ENCODE measurements around the gene DDAH1.
"Not testable (repeated sequence)": the region's sequence is repeated elsewhere in the genome, so short reads cannot be mapped to it uniquely, and the experiment has no call there.

The DDAH1 gene

DNA sequence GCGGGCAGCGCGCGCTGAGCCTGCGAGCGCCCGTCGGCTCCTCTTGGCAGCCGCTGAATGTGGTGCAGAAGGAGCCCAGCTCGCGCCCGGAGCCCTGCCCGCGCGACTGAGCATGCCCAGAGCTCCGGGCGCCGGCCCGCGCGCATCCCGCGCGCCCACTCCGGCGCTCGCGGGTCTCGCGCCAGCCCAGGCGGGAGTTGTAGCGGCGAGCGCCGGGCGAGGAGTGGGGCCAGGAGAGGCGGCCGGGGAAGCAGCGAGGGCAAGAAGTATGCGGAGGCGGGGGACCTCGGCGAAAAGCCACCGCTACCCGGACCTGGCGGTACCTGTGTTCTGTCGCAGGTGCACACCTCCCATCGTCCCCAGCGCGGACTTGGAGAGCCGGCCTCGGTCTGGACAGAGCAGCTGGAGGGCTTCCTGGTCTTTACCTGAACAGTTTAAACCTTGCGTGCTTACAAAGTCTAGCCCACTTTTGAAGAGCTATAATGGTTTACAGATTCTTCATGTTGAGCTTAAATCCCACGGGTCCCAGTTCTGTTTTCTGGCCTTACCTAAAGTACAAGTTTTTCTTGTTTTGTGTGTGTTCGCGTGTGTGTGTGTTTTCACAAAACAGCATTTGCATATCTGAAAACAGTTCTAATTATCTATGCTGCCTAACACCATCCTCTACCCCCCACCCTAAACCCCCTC is at the start of gene DDAH1:
Gene DDAH1, minus strand, starts transcription at position 61 of the 687 bp plus-strand sequence. CDS start 114 bp downstream, outside the sequence.
- DNase-seq: no peak

- DNase-seq: not testable (repeated sequence)
Observed at GRCh38 chr1:85513998-85514397, 49.0 kb upstream of the DDAH1 start.

DNA sequence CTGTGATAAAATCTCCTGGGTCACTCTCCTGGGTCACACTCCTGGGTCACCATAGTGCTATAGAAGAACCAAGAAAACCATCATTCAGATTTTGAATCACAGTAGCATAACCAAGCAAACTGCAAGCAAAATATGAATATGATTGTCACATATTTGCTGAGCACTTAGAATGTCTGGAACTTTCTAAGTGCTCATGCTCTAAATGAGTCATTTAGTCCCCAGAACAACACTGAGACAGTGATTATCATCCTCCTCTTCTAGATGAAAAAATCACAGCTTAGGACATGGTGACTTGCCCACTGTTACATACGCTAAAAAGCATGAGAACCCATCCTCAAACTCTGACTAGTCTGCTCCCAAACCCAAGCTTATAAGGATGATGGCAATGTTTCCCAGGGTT is 39.5 kb upstream of the DDAH1 start:
- no peak for DNase-seq

GRCh38 chr1:85502625-85503083 is 37.7 kb upstream of the DDAH1 start:
- no peak for DNase-seq

DNA sequence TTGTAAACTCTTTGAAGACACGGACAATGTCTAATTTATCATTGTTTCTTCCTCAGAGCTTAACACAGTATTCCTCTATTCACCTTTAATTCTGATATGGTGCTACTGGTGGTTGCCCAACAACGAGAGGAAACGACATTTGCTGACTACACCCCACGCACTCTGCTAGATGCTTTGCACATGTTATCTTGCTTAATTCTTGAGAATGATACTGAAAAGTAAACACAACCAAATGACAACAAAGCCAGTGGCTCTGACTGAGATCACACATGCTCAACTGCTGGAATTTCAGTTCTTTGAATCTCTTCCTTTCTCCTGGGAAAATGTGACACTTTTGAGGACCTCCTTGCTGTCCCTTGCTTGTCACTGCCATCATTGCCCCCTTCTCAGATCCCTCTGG is 37.2 kb upstream of the DDAH1 start:
- DNase-seq: no peak

DNA sequence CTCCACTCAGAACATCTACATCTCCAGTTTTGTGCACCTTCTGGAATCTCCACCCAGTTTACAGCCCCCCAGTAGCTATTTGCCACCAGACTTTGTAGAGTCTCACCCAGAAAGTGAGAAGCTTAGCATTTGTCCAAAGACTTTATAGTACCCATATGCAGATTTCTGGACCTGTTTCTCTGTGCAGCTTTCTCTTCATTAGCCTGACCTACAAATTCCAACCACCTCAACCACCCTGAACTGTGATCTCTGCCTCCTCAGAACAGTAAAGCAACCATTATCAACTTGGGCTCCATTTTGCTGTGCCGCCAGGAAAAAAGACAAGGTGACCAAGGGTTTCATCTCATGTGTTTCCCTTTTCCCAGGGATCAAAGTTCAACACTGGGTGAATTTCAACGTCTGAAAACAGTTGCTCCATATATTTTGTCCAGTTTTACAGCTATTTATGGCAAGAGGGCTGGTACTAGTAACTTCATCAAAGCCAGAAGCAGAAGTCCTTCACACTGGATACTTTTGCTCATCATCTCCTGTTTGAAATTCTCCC is 36.5 kb upstream of the DDAH1 start:
- DNase-seq: no peak

DNA sequence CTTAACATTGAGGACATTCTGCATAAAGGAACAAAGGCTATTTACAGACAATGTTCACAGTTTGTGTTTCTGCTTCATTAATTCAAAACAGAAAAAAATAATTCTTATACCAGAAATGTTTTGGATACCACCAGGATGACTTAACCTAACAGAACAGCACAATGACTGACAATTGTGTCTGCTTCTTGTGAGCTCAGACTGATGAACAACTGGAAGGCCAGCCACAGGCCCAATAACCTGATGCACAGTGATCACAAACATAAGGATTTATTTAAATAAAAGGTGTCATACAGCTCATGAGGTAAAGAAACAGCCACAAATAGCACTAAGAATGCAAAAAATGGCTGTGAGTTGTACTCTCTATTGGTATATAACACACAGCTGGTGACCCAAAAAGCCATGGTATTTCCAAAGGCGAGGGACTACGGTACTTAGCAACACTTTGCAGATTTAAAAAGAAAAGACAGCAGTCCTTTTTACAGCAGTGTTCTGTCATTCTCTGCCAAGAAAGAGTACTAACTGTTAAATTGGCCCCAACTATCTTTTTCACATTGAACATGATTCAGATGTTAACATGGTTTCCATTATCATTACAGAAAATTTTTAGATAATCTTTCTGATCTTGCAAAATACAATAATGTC is 32.1 kb upstream of the DDAH1 start:
- no peak for DNase-seq

DNA sequence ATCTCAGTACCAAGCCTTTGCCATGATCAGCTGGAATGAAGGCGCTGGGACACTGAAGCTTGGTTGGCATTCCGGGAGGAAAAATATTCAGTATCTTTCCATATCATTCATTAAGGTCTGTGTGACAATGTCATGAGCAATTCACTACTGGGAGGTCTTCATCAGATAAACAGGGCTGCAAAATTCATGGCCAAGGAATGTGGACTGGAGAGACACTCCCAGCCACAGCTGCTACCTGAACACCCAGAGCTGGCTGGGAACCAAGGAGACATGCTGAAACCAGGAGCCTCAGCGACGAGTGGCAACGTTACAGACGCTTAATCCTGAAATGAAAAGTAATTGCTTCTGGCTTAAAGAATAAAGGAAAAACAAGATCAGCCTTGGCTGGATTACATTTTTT is 30.6 kb upstream of the DDAH1 start:
- DNase-seq: no peak

DNA sequence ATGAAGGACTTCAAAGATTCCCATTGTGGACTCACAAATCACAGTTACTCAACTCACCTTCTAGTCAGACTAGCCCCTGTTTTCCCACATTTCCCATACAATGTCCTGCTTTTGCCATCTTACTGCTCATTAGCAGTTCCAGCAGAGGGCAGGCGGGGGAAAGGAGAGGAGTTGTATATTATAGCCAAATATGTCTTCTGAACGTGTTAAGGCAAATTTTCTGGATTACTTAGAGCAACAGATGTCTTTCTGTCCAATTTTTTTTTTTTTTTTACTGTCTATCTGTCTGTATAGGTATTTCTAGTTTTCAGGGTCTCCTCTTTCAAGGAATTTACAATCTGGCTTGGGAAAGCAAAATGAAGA is 29.9 kb upstream of the DDAH1 start:
- DNase-seq: no peak

DNA sequence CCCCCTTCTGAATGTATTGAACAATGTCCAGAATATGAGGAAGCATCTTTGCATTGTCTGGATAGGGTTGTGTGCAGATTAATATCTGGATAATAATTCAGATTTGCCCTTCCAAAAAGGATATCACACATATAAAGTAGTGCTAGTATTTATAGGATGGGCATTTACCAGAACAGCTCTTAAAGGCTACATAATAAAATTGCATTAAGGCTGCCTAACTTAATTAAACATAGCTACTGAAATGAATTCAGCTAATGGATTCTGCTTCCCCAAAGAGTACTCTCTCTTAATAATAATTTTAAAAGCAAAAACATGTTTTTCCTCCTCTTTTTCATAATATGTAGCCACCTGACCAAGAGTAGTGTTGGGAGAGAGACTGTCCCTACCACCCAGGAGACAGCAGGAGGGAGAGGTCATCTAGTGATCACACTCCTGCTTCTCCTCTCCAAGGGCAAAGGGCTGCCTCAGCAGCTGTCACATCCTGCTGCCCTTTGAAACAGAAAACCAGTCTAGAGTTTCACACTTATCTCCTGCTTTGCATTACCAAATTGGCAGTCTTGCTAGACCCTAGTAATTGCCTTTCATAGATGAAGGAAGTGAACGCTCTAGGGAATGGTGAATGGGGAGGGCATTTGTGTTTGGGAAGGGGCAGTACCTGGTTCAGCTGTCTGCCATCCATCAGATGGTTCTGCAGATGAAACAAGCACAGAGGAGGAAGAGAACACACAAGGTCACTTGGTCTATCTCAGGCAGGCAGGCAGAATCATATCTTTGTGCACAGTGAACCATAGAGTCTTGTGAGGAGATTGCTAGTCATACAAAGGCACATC is 29.3 kb upstream of the DDAH1 start:
- no peak for DNase-seq

GRCh38 chr1:85490270-85490985 is 25.5 kb upstream of the DDAH1 start:
- no peak for DNase-seq

DNA sequence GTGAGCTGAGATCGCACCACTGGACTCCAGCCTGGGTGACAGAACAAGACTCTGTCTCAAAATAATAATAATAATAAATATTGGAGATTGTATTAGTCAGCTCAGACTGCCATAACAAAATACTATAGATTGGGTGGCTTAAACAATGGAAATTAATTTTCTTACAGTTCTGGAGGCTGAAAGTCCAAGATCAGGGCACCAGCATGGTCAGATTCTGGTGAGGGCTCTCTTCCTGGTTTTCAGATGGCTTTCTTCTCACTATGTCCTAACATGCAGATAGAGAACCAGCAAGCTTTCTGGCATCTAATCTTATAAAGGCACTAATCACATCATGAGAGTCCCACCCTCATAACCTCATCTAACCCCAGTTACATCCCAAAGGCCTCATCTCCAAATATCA is 23.2 kb upstream of the DDAH1 start:
- DNase-seq: no peak

- DNase-seq: no peak
Observed at GRCh38 chr1:85485516-85485915, 20.6 kb upstream of the DDAH1 start.

- no peak for DNase-seq
Observed at GRCh38 chr1:85484716-85485115, 19.8 kb upstream of the DDAH1 start.

- no peak for DNase-seq
Observed at GRCh38 chr1:85484264-85484663, 19.3 kb upstream of the DDAH1 start.

- no peak for DNase-seq
Observed at GRCh38 chr1:85481688-85482087, 16.7 kb upstream of the DDAH1 start.

DNA sequence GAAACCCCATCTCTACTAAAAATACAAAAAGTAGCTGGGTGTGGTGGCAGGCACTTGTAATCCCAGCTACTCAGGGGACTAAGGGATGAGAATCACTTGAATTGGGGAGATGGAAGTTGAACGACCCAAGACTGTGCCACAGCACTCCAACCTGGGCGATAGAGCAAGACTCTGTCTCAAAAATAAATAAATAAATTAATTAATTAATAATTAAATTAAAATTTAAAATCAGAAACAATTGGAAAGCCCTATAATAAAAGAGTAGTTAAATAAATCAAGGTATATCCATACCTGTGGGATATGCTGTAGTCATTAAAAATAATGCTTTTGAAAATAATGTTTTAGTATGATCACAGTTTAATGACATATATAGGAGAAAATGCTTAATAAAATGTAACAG is 15.6 kb upstream of the DDAH1 start:
- DNase-seq: no peak

DNA sequence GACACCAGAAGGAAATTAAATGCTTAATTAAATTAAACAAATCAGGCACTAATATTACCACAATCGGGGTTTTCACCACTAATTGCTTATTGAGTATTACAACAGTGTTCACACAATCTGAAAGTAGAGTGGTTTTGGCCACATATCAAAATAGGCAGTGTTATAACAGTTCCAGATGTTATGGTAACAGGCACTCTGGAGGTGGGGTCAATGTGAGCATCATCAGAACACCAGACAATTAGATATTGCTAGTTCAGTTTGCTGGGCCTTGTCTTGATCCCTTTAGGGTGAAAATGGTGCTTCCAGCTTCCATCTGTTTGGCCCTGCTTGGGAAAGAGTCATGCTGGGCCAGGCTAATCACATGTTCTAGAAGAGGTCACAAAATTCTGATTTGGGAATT is 14.5 kb upstream of the DDAH1 start:
- no peak for DNase-seq

DNA sequence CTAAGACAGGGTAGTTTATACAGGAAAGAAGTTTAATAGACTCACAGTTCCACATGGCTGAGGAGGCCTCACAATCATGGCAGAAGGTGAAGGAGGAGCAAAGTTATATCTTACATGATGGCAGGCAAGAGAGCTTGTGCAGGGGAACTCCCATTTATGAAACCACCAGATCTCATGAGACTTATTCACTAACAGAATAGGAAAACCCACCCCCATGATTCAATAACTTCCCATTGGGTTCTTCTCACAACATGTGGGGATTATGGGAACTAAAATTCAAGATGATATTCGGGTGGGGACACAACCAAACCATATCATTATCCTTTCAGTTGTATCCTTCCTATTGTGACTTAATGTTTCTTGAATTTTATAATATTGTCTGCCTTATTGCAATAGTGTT is 13.4 kb upstream of the DDAH1 start:
- no peak for DNase-seq

DNA sequence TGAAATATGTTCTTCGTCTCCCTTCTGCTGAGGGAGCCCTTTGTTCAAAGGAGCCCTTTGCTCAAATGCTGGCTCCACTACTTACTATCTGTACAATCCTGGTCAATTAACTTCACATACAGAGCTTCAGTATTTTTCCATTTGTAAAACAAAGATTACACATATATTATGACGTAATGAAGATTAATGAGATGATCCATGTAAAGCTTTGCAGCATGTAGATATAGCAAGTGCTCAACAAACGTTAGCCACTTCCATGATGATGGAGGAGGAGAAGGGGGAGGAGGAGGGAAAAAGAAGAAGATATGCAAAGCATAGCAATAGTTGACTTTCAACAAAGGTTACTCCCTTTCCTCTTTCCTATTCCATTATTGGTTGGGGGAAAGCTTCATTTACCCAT is 10.1 kb upstream of the DDAH1 start:
- no peak for DNase-seq

DNA sequence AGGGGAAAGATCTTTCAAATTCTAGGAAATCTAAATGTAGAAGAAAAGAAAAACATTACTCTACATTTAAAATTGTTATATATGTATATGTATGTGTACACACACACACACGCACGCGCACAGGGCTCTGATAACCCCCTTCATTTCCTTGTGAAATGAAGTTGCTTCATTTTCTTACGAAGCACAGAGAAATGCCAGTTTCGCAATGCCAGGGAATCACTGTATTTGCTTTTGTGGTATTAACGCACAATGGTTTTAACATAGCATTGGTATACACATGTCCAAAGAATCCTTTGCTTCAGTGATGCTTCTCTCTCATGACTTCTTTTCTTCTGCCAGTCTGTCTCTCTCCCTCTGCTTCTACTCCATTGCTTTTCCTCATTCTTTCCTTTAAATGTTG is 8.4 kb upstream of the DDAH1 start:
- no peak for DNase-seq

GRCh38 chr1:85471558-85471957 is 6.6 kb upstream of the DDAH1 start:
- DNase-seq: no peak

DNA sequence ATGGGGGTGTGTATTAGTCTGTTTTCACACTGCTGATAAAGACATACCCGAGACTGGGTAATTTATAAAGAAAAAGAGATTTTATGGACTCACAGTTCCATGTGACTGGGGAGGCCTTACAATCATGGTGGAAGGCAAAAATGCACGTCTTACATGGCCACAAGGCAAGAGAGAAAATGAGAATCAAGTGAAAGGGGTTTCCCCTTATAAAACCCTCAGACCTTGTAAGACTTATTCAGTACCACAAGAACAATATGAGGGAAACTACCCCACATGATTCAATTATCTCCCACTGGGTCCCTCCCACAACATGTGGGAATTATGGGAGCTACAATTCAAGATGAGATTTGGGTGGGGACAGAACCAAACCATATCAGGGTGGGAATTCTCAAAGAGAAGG is 5.2 kb upstream of the DDAH1 start:
- DNase-seq: not testable (repeated sequence)

All from activated effector memory CD4-positive, alpha-beta T cell treated with anti-CD3 and anti-CD28 coated beads, Interleukin-2, amount 50 U/mL, for 16 hours (primary cell).